HEK293T (cell line): ENCODE results near the gene FGFR2.

Source experiments
- ARNT ChIP-seq: fragments of 450-650 bp; IDR thresholded peaks from 2 replicates; pipeline ENCODE4 v1.6.1; 2017; ENCODE audit warnings: mild to moderate bottlenecking
- BHLHE40 ChIP-seq: fragments of 450-650 bp; IDR thresholded peaks from 2 replicates; pipeline ENCODE4 v1.6.1; 2016; ENCODE audit warnings: mild to moderate bottlenecking, moderate library complexity, borderline replicate concordance
- CTBP1 ChIP-seq: fragments of 450-650 bp; IDR thresholded peaks from 2 replicates; pipeline ENCODE4 v1.6.1; 2016; ENCODE audit warnings: borderline replicate concordance
- ELF4 ChIP-seq: fragments of 450-650 bp; IDR thresholded peaks from 2 replicates; pipeline ENCODE4 v1.6.1; 2017; ENCODE audit warnings: antibody characterized with exemption
- FOXA1 ChIP-seq: fragments of 450-650 bp; IDR thresholded peaks from 2 replicates; pipeline ENCODE4 v1.6.1; 2016; ENCODE audit warnings: mild to moderate bottlenecking
- FOXK2 ChIP-seq: fragments of 450-650 bp; IDR thresholded peaks from 2 replicates; pipeline ENCODE4 v1.6.1; 2016; ENCODE audit warnings: mild to moderate bottlenecking
- HDGF ChIP-seq: fragments of 450-650 bp; IDR thresholded peaks from 2 replicates; pipeline ENCODE4 v1.6.1; 2017; ENCODE audit warnings: antibody characterized with exemption, borderline replicate concordance
- LEF1 ChIP-seq: fragments of 450-650 bp; IDR thresholded peaks from 2 replicates; pipeline ENCODE4 v1.6.1; 2017; ENCODE audit warnings: mild to moderate bottlenecking, borderline replicate concordance
- NFRKB ChIP-seq: fragments of 450-650 bp; IDR thresholded peaks from 2 replicates; pipeline ENCODE4 v1.6.1; 2016; ENCODE audit warnings: mild to moderate bottlenecking, moderate library complexity
- SP1 ChIP-seq: fragments of 450-650 bp; IDR thresholded peaks from 2 replicates; pipeline ENCODE4 v1.6.1; 2017
- SUZ12 ChIP-seq: fragments of 450-650 bp; IDR thresholded peaks from 2 replicates; pipeline ENCODE4 v1.6.1; 2016; ENCODE audit warnings: mild to moderate bottlenecking
- ZNF384 ChIP-seq: fragments of 450-650 bp; IDR thresholded peaks from 2 replicates; pipeline ENCODE4 v1.6.1; 2016

- TF ChIP-seq FOXK2 (no peak), HDGF (no peak), BHLHE40 (no peak), SP1 (no peak), ARNT (no peak), ZNF384 (no peak), SUZ12 (no peak), FOXA1 (no peak), LEF1 (no peak), CTBP1 (no peak), NFRKB (no peak), ELF4 (no peak)
These were observed 7.5 kb upstream of the FGFR2 start for GRCh38 chr10:121605708-121606107.
